HG03196 (cell line): ENCODE data around the gene CDKN2AIP.
A peak's percentile ranks its signal among the peaks of the same experiment; 100 is the strongest.
"Not testable (repeated sequence)": the region's sequence is repeated elsewhere in the genome, so short reads cannot be mapped to it uniquely, and the experiment has no call there.

Source experiments
- ATAC-seq: cut with Tn5 transposase; IDR thresholded peaks from one replicate; pipeline ENCODE4 v1.9.1; 2021; ENCODE audit not compliant: unreplicated experiment

Gene CDKN2AIP

GRCh38 chr4:183413234-183414200, 30.9 kb upstream of the CDKN2AIP start:
- no peak for ATAC-seq

GRCh38 chr4:183416879-183417755, 27.3 kb upstream of the CDKN2AIP start:
- ATAC-seq: no peak

DNA sequence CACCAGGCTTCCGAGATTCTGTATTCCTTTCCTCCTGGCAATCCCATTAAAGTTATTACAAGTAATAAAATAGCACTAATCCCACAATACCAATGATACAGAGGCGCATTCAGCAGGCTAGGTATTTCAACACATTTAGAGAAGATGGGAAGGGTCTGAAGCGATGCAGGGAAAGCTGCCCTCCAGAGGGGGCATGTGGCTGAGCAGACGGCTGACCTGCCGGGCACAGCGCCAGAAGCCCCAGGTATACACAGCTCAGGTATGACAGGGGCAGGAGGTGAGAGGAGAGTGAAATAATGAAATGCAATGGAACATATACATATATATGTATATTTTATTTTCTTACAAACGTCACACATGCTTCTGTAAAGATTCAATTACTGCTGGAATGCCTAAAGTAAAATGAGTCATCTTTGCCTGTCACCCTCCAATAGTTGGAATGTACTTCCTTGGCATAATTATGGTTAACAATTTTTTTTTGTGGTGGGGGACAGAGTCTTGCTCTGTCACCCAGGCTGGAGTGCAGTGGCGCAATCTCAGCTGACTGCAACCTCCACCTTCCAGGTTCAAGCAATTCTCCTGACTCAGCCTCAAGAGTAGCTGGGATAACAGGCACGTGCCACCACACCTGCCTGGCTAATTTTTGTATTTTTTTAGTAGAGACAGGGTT, 21.3 kb upstream of the CDKN2AIP start:
- no peak for ATAC-seq

DNA sequence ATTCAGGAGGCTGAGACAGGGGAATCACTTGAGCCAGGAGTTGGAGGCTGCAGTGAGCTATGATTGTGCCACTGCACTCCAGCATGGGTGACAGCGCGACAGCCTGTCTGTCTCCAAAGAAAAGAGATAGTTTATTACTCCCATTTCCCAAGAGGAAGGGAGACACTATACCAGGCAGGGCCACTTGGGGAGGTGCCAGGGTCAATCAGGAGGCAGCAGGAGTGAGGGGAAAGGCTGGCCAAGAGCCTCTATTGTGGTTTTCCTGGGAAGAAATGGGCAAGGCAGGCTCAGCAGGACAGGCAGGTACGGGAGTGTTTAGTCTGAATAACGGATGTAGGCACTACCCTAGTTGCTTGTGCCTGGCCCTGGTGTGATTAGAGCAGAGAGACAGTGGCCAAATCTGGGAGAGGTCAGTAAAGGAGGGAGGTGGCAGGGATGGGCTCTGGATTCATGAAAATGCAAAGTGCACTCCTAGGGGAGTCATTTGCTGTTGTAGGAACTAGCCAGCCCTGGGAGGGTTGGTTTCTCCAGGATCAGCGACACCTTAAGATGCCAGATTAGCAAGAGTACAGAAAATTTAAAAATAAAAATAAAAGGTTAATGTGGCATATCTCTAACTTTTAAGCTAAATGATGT, 20.2 kb upstream of the CDKN2AIP start:
- ATAC-seq: no peak

- no peak for ATAC-seq
These were observed 17.9 kb upstream of the CDKN2AIP start for GRCh38 chr4:183426507-183426906.

- ATAC-seq: no peak
These were observed 14.9 kb upstream of the CDKN2AIP start for GRCh38 chr4:183429489-183429888.

DNA sequence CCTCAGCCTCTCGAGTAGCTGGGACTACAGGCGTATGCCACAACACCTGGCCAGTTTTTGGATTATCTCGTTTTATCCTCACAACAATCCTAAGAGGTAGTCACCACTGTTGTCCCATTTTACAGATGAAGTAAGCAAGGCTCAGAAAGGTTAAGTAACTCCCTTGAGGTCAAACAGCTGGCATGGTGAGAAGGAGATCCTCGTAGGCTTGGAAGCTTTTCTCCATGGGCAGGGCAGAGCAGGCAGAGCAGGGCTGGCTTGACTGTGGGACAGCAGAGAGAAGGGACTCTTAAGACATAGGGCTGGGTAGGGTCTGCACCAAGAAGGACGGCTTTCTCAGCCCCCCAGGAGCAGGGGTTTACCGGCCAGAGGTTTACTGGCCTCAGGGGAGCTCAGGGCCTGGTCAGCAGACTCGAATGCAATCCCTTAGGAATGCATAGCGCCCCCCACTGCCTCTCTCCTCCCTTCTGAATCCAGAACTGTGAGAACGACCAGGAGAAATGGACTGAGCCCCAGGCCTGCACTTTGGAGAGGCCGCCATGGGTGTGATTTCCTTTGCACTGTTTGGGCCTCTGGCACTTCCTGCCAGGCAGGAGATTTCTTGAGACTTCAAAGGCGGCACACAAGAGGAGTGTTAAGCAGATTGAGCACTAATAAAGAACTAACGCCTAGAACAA, 14.0 kb upstream of the CDKN2AIP start:
- ATAC-seq: no peak

GRCh38 chr4:183430994-183431347, 13.5 kb upstream of the CDKN2AIP start:
- no peak for ATAC-seq

DNA sequence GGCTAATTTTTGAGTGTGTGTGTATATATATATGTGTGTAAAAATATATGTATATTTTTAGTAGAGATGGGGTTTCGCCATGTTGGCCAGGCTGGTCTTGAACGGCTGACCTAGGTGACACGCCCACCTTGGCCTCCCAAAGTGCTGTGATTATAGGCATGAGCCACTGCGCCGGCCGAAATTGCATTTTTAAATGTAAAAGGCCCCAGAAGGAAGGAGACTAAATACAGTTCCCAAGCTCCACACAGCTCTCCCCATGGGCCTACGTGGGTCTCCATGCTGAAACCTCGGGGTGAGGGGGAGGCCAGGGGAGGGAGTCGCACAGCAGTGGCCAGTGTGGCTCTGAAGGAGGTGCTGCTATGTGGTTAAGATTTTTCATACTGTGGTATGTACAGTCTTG, 12.8 kb upstream of the CDKN2AIP start:
- ATAC-seq: no peak

GRCh38 chr4:183433183-183433582, 11.3 kb upstream of the CDKN2AIP start:
- ATAC-seq: not testable (repeated sequence)

GRCh38 chr4:183434264-183434663, 10.2 kb upstream of the CDKN2AIP start:
- no peak for ATAC-seq

DNA sequence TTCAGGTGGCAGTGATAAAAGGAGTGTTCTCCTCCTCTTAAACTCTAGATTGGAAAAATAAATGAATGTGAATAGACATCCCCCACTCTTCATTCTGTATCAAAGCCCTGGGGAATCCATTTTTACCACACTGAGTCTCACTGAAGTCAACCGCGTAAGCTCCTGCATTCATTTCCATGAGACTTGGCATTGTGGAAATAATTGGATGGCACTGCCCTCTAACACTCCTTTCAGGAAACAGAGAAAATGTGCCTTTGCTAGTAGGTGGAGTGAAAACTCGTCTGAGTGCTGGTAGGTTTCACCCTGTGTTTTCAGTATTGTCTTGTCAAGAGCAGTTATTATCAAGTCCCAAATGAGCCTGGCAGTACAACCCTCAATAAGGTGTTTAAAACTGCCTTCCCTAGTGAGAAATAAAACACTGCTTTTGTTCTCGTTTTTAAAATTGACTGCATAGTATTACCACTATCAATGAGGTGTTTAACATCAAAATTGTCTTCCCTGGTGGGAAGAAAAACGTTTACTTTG, 9.7 kb upstream of the CDKN2AIP start:
- no peak for ATAC-seq

DNA sequence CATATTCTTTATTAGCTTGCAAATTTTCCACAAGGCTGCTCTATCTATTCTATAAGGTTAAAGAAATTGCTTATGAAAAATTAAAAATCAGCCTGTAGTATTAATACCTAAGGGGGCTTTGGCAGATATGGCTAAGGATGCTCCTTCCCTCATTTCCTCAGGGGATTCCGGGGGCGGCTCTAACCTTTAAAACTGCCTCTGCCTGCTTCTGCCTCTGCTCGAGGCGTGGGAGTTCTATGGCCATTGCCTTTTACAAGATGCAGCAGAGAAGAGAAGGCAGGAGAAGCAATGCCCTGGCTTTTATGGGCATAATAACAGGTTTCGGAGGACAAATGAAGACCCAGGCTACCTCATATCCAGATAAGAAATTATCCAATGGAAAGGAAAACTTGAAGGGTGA, 8.6 kb upstream of the CDKN2AIP start:
- ATAC-seq: no peak

DNA sequence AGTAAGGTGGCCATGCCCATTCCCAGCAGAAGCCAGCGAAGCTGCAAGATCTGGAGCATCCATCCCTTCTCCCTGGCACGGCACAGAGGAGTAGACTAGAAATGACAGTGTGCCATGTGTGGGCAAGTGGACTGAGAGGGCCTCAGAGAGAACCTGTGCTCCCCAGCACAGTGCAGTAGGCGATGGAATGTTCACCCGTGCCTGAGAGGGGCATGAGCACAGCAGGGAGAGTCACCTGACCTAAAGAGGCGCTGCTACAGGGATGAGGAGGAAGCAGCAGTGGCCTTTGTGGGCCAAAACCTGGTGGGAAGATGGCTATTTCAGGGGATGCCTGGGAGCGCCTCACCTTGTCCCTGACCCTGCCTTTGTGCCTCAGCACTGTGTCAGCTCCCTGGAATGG, 8.0 kb upstream of the CDKN2AIP start:
- ATAC-seq: no peak

- no peak for ATAC-seq
These were observed 7.0 kb upstream of the CDKN2AIP start for GRCh38 chr4:183437452-183437851.

DNA sequence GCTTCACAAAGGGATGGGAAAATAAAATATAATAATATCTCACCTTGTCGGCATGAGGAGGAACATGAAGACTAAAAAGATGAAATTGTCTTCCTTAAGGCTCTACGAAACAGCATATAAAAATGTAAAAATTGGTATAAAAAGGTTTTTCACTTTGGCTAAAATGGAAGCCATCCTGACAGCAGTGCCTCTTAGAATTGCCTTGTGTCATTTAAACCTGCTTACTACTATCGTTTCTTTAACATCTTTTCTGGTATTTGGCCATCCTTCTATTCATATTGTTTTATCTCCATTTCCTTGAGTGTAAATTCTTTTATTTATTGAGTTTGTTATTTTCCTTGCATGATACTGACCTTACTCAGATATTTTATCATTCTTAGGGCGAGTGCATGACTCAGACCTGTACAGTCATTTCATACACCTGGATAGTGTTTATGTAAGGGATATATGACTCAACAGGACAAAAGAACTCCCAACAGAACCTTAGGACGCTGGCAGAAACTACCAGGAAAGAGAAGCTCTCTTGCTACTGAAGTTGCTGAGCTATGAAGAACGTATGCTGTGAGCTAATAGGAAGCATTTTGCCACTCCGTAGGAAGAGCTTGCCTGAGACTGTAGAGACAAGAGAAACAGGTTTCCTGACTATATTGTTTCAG, 5.8 kb upstream of the CDKN2AIP start:
- no peak for ATAC-seq

GRCh38 chr4:183441276-183441675, 3.2 kb upstream of the CDKN2AIP start:
- no peak for ATAC-seq

- ATAC-seq: peak; percentile 23
These were observed 702 bp upstream of the CDKN2AIP start for GRCh38 chr4:183443655-183444213.

DNA sequence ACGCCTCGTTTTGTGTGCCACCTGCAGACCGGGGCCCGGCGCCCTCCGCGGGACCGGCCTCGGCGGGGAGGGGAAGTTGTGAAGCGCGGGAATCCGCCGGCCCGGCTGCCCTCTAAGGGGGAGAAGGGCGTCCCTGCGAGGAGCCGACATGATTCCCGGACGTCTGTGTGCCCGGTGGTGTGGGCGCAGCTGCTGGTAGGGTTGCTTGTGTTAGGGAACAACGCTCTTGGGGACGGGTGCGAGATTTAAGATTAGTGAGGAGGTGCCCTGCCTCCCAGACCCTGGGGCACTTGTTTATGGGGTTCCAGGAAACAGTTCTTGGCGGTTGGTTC, 627 bp downstream of the CDKN2AIP start:
- peak; percentile 22 for ATAC-seq
